Transverse colon (tissue), 3 donors: ENCODE results near the gene OLFML2B.

Experiments
- CTCF ChIP-seq, 5 experiments: fragments of 200-600 bp in 3 of 5; fragments of 450-650 bp in 2 of 5; sonication (generic) in 3 of 5; IDR thresholded peaks; 1 replicate in 2 of 5; 2 replicates in 3 of 5; pipeline ENCODE4 v1.5.1; 2016 to 2017; ENCODE audit warnings: antibody characterized with exemption in 5 of 5, inconsistent platforms in 3 of 5, mild to moderate bottlenecking in 2 of 5, moderate library complexity in 1 of 5
- EP300 ChIP-seq: sonication (generic); formaldehyde crosslinking; IDR thresholded peaks from one replicate; pipeline ENCODE4 v1.6.1; 2017; ENCODE audit warnings: antibody characterized with exemption, low read depth
- POLR2A ChIP-seq: fragments of 450-650 bp; IDR thresholded peaks from one replicate; pipeline ENCODE4 v1.6.1; 2016; ENCODE audit warnings: antibody characterized with exemption, mild to moderate bottlenecking, moderate library complexity

GRCh38 chr1:161953256-161953920, 70.3 kb downstream of the OLFML2B start:
- TF ChIP-seq CTCF (IDR thresholded peaks at IDR 0.05) (no peak), POLR2A (no peak), EP300 (no peak)
